HG03108 (cell line): ENCODE measurements around the gene EGFR.
"Not testable (repeated sequence)": the region's sequence is repeated elsewhere in the genome, so short reads cannot be mapped to it uniquely, and the experiment has no call there.

ENCODE experiments used
- ATAC-seq: cut with Tn5 transposase; IDR thresholded peaks from one replicate; pipeline ENCODE4 v1.9.1; 2021; ENCODE audit warnings: moderate library complexity; ENCODE audit not compliant: unreplicated experiment

The EGFR gene

DNA sequence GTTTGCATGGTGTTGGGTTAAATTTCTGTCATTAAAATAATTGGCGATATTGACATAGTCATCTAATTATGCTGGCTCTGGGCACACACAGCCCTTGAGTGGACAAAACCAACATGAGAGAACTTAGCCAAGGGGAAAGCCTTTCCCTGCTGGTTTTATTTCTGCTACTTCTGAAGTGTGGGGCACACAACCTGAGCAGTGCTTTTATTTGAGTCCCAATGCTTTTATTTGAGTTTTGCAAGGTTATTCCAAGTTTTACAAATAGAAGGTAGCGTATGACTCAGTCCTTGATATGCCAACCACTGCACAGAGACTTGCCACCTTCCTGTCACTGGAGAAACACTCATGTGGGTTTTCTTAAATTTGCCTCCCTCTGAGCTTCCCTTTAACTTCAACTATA is 145.7 kb downstream of the EGFR start:
- ATAC-seq: no peak

DNA sequence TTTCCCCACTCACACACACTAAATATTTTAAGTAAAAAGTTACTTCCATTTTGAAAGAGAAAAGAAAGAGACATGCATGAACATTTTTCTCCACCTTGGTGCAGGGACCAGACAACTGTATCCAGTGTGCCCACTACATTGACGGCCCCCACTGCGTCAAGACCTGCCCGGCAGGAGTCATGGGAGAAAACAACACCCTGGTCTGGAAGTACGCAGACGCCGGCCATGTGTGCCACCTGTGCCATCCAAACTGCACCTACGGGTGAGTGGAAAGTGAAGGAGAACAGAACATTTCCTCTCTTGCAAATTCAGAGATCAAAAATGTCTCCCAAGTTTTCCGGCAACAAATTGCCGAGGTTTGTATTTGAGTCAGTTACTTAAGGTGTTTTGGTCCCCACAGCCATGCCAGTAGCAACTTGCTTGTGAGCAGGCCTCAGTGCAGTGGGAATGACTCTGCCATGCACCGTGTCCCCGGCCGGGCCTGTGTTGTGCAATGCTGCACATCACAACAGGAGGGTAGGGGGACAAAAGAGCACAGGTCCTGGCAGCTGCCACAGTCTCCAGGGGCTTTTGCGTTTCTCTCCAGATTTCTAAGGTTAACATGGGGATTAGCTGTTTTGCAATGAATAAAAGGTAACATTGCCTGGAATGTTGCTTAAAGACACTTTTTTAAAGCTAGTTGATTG is 146.5 kb downstream of the EGFR start:
- no peak for ATAC-seq

DNA sequence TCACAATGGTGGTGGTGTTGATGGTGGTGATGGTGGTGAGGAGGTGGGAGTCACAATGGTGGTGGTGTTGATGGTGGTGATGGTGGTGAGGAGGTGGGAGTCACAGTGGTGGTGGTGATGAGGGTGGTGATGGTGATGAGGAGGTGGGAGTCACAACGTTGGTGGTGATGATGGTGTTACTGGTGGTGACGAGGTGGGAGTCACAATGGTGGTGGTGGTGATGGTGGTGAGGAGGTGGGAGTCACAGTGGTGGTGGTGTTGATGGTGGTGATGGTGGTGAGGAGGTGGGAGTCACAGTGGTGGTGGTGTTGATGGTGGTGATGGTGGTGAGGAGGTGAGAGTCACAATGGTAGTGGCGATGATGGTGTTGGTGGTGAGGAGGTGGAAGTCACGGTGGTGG is 148.5 kb downstream of the EGFR start:
- ATAC-seq: not testable (repeated sequence)

DNA sequence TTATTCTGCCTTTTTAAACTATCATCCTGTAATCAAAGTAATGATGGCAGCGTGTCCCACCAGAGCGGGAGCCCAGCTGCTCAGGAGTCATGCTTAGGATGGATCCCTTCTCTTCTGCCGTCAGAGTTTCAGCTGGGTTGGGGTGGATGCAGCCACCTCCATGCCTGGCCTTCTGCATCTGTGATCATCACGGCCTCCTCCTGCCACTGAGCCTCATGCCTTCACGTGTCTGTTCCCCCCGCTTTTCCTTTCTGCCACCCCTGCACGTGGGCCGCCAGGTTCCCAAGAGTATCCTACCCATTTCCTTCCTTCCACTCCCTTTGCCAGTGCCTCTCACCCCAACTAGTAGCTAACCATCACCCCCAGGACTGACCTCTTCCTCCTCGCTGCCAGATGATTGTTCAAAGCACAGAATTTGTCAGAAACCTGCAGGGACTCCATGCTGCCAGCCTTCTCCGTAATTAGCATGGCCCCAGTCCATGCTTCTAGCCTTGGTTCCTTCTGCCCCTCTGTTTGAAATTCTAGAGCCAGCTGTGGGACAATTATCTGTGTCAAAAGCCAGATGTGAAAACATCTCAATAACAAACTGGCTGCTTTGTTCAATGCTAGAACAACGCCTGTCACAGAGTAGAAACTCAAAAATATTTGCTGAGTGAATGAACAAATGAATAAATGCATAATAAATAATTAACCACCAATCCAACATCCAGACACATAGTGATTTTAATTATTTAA is 151.7 kb downstream of the EGFR start:
- no peak for ATAC-seq

DNA sequence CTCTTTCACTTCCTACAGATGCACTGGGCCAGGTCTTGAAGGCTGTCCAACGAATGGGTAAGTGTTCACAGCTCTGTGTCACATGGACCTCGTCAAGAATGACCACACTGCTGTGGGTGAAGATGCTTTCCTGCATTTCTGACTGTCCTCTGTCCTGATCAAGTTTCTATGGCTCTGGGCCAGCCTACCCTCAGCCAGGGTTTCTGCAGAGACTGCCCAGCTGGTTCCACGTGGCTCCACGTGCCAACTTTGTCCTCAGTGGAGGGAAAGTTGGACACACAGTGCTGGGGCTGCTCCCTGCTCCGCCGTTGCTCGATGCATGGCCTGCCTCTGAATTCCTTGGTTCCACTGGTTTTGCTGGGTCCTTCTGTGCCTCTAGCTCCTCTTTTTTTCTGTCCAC is 152.3 kb downstream of the EGFR start:
- ATAC-seq: no peak

DNA sequence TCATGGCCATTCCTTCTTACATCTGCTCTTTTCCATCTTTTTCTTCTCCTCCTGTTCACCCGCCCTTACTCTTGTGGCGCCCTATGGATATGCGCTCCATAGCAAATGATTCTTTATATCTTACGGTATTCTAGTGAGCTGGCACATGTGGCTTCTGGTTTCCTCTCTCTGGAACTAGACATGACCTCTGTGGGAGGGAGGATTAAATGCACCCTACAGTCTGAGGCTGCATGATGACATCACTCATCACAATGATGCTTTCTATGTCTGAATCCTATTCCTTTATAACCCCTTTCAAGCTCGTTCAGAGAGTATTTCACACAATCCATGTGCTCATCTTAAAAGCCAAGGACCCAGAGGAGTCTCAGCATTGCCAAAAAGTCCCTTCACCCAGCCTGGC is 153.3 kb downstream of the EGFR start:
- no peak for ATAC-seq

DNA sequence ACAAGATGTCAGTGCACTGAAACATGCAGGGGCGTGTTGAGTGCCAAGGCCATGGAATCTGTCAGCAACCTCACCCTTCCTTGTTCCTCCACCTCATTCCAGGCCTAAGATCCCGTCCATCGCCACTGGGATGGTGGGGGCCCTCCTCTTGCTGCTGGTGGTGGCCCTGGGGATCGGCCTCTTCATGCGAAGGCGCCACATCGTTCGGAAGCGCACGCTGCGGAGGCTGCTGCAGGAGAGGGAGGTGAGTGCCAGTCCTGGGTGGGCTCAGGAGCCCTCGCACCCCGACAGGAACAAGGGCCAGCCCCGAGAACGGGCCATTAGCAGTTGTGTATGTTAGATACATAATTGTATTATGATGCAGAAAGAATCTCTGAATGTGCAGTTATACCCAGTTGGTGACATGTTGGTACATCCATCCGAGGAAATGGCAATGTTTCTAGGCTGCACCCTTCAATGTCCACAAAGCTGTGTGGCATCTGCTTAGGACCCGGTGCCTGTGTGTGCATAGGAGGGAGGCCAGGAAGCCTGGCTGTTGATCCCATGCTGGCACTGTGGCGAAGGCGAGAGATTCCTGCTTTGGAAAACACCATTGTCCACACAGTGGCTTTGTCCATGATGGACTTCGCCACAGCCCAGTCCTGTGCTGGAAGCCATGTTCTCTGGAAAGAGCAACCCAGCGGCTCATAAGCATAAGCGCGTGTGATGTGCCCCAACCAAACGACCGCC is 154.2 kb downstream of the EGFR start:
- no peak for ATAC-seq

DNA sequence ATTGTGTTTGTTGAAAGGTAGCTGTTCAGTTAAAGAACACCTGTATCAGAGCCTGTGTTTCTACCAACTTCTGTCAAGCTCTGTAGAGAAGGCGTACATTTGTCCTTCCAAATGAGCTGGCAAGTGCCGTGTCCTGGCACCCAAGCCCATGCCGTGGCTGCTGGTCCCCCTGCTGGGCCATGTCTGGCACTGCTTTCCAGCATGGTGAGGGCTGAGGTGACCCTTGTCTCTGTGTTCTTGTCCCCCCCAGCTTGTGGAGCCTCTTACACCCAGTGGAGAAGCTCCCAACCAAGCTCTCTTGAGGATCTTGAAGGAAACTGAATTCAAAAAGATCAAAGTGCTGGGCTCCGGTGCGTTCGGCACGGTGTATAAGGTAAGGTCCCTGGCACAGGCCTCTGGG is 154.9 kb downstream of the EGFR start:
- ATAC-seq: no peak

DNA sequence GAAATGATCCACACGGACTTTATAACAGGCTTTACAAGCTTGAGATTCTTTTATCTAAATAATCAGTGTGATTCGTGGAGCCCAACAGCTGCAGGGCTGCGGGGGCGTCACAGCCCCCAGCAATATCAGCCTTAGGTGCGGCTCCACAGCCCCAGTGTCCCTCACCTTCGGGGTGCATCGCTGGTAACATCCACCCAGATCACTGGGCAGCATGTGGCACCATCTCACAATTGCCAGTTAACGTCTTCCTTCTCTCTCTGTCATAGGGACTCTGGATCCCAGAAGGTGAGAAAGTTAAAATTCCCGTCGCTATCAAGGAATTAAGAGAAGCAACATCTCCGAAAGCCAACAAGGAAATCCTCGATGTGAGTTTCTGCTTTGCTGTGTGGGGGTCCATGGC is 155.6 kb downstream of the EGFR start:
- no peak for ATAC-seq

DNA sequence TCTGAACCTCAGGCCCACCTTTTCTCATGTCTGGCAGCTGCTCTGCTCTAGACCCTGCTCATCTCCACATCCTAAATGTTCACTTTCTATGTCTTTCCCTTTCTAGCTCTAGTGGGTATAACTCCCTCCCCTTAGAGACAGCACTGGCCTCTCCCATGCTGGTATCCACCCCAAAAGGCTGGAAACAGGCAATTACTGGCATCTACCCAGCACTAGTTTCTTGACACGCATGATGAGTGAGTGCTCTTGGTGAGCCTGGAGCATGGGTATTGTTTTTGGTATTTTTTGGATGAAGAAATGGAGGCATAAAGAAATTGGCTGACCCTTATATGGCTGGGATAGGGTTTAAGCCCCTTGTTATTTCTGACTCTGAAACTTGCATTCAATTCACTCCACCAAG is 156.0 kb downstream of the EGFR start:
- no peak for ATAC-seq

DNA sequence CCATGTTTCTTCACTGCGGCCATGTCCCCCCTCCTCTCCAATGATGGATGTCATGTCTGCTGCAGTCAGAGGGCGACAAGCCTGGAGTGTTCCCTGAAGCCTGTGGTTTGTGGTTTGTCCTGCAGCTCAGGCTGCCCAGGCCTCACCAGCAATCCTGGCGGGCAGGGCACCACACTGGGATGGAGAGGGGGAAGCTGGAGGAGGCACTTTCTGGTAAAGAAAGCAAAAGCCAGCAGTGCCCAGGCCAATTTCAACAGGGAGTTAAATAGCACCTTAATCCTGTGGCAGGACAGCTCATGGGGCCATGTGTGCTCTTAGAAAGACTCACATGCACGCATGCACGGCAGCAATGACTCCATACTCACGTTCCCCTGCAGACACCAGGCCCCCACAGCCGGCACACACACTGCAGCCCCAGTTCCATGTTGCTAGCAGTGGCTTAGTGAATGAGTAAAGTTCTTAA is 158.3 kb downstream of the EGFR start:
- no peak for ATAC-seq

DNA sequence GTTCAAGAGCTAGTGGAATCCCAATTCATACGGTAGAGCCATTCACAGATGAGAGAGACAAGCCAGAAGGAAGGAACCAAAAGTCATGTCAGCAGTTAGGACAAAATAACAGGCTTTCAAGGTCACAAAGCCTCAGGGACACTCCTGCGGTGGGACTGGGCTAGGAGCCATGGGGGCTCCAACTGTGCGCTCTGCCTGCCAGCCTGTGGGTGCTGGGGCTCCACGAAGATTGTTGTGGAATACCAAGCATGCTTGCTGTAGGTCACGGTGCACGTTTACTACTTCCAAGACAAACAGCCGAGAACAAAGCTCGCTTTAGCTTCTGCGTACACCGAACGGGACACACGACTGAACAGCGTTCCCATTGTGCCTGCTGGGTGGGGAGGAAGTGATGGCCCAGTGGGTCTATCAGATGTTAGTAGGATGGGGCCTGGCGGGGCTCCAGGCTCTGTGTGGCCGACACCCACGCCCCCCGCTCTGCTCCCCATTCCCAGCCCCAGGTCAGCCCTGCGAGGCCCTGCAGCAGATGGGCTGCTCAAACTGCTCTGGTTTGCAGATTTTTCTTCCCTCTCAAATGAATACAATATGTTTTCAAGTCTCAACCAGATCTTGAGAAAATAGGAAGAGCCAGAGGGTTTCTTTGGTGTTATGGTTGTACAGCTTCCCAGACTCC is 158.9 kb downstream of the EGFR start:
- no peak for ATAC-seq

DNA sequence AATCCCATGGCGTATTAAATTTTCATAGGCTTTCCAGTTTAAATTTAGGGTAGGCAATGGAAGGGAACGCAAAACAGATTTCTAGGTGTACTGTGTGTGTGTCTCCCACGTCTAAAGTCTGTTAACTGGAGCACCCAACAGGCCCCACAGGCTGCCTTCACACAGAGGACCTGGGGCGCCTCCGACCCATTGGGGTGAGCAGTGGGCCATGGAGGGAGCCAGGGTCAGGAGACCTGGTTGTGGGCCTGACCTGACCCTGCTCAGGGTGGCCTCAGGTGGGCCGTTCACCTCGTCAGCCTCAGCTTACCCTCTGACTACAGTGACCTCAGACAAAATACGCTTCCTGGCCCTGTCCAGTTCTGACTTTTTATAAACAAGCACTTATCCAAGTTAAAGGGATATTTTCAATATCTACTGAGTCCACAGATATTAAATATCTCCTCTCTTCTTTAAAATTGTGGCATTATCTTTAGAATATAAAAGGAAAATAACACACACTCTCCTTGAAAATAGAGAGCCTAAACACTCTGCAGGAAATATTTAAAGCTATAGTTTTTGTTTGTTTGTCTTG is 159.6 kb downstream of the EGFR start:
- no peak for ATAC-seq

DNA sequence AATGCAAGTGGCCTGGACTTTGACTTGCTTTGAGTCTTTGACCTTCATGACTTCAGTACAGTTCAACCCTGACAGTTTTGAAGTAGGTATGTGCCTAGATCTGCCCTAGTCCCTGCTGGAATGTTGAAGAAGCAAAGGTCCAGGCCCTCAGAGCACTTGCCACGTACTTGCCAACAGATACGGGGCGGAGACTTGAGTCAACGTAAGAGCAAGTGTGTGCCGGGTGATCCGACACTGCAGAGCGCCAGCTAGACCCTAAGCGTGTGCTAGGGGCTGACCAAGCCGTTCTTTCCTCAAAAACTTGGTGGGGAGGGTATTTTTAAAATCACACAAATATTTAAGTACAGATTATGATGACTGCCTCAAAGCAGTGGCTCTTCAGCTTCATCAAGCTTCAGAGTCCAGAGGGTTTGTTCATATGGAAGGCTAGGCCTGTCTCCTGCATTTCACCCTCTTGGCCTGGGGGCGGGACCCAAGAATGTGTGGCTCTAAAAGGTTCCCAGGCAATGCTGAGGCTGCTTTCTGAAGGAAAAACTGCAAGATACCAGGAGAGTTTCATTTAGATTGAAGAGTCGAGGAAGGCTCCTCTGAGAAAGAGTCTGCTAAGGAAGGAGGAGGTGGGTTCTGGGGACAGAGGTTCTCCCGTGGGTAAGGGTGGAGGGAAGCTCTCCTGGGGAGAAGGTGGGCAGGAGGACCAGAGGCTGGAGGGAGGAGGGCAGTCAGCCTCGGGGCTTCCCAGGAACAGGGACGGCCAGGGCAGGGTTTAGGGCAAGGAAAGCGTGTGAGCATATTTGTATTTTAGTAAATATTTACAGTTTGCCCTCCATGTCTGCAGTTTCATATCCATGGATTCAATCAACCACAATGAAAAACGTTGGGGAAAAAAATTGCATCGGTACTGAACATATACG is 160.3 kb downstream of the EGFR start:
- ATAC-seq: no peak

DNA sequence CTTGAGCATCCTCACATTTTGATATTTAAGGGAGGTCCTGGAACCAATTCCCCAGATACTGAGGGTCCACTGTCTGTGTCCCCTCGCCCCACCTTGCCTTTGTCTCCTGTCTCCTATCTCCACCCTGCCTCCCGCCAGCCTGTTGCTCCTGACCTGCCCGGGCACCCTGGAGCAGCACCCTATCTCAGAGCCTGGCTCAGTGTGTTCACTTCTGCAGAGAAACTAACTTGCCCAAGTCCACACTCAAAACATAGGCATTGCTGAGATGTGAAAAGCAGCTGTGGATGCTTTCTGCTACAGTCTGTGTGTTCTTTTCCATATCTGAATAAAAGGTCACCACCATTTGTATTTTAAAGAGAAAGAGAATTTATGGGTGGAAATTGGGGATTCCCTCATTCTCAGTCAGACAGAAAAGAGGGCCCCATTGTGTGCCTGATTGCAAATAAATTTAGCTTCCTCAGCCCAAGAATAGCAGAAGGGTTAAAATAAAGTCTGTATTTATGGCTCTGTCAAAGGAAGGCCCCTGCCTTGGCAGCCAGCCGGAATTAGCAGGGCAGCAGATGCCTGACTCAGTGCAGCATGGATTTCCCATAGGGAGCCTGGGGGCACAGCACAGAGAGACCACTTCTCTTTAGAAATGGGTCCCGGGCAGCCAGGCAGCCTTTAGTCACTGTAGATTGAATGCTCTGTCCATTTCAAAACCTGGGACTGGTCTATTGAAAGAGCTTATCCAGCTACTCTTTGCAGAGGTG is 161.3 kb downstream of the EGFR start:
- ATAC-seq: no peak

DNA sequence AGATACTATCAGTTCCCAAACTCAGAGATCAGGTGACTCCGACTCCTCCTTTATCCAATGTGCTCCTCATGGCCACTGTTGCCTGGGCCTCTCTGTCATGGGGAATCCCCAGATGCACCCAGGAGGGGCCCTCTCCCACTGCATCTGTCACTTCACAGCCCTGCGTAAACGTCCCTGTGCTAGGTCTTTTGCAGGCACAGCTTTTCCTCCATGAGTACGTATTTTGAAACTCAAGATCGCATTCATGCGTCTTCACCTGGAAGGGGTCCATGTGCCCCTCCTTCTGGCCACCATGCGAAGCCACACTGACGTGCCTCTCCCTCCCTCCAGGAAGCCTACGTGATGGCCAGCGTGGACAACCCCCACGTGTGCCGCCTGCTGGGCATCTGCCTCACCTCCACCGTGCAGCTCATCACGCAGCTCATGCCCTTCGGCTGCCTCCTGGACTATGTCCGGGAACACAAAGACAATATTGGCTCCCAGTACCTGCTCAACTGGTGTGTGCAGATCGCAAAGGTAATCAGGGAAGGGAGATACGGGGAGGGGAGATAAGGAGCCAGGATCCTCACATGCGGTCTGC is 162.2 kb downstream of the EGFR start:
- ATAC-seq: no peak

DNA sequence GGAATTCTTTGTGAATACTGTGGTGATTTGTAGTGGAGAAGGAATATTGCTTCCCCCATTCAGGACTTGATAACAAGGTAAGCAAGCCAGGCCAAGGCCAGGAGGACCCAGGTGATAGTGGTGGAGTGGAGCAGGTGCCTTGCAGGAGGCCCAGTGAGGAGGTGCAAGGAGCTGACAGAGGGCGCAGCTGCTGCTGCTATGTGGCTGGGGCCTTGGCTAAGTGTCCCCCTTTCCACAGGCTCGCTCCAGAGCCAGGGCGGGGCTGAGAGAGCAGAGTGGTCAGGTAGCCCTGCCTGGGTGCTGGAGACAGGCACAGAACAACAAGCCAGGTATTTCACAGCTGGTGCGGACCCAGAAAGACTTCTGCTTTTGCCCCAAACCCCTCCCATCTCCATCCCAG is 162.9 kb downstream of the EGFR start:
- ATAC-seq: no peak

DNA sequence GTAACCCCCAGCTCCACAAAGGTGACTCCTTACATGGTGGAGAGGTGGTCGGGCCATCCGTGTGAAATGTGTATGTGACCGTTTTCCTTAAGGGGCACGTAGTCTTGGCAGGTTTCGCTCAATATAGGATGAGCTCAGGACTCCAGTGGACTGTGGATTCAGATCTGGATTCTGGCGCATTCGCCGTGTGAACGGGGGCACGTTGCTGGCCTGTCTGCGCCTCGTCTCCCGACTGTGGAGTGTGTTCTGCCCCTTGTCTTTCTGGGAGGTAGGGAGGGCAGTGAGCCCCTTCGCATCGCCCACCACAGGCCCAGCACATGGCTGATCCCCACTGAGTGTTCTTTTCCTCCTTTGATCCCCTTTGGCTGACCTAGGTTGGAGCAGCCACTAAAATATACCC is 165.1 kb downstream of the EGFR start:
- ATAC-seq: no peak

DNA sequence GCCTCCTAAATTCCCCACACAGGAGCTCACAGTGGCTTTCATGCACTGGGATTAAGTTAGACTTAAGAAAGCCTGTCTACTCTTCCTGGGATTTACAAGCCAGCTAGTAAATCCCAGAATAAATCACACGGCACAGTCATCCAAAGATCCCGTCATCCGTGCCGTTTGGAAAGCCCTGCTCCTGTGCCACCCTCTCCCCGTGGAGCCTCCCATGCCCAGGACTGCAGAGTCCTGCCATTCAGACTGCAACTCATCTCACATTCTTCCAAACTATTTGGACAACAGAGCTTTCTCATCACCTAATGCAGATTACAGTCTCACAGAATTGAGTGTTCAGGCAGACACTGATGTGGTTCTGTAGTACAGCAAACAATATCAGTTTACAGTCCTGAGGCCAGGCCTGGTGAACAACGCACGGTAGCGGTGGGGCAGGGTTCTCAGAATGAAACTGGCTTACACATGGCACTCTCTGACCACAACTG is 166.5 kb downstream of the EGFR start:
- no peak for ATAC-seq
